ENCODE measurements around the gene GAS6.

GAS6 gene

DNA sequence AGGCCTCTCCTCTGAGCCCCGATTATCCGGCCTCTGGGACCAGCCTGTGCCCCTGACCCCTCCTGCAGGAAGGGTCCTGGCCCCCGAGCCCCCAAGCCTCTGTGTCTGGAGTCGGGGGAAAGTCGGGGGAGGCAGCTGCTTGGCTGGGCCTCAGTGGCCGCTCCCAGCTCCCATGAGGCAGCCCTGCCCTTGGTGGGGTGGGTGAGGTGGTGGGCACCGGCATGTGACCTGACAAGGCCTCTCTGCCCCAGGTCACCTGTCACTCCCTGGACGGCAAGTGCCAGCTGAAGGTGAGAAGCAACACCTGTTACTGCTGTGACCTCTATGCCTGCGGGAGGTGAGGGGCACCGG lies 63.3 kb downstream of the GAS6 start:
- no peaks in the 10 kb centered on the region for H3K9me3 ChIP-seq (replicated peaks; ENCODE audit: insufficient read depth, low read length)
- H3K4me1 ChIP-seq (ENCODE audit: low read length) = no peaks in the 10 kb centered on the region
- TF ChIP-seq, protein P1, sequence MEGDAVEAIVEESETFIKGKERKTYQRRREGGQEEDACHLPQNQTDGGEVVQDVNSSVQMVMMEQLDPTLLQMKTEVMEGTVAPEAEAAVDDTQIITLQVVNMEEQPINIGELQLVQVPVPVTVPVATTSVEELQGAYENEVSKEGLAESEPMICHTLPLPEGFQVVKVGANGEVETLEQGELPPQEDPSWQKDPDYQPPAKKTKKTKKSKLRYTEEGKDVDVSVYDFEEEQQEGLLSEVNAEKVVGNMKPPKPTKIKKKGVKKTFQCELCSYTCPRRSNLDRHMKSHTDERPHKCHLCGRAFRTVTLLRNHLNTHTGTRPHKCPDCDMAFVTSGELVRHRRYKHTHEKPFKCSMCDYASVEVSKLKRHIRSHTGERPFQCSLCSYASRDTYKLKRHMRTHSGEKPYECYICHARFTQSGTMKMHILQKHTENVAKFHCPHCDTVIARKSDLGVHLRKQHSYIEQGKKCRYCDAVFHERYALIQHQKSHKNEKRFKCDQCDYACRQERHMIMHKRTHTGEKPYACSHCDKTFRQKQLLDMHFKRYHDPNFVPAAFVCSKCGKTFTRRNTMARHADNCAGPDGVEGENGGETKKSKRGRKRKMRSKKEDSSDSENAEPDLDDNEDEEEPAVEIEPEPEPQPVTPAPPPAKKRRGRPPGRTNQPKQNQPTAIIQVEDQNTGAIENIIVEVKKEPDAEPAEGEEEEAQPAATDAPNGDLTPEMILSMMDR (IDR thresholded peaks at IDR 0.05; ENCODE audit: low read length) = no peak
- TF ChIP-seq EZH2phosphoT487 (IDR thresholded peaks at IDR 0.05; ENCODE audit: low read length) = no peak
- no peak for TF ChIP-seq EZH2 (optimal IDR thresholded peaks at IDR 0.05; ENCODE audit: low read depth, low read length)
- no peaks in the 10 kb centered on the region for H3K36me3 ChIP-seq (replicated peaks; ENCODE audit: insufficient read depth, low read length)
- H3F3A ChIP-seq (ENCODE audit: insufficient read depth, low read length) = no peaks in the 10 kb centered on the region
- H3K9me2 ChIP-seq (replicated peaks; ENCODE audit: insufficient read depth, low read length) = no peaks in the 10 kb centered on the region
- H4K20me1 ChIP-seq (ENCODE audit: insufficient read depth, low read length) = no peaks in the 10 kb centered on the region
- no peak overlapping the region for H3K9ac ChIP-seq (ENCODE audit: low read length)
- no peak overlapping the region for H2AFZ ChIP-seq (ENCODE audit: low read length)
- H3K27ac ChIP-seq (ENCODE audit: low read length) = no peak overlapping the region
- no peak overlapping the region for H3K4me2 ChIP-seq (ENCODE audit: low read depth, low read length)
- no peak for DNase-seq
- H3K79me2 ChIP-seq (ENCODE audit: low read length) = no peaks in the 10 kb centered on the region
- no peak overlapping the region for H3K4me3 ChIP-seq (ENCODE audit: low read length)
- no peaks in the 10 kb centered on the region for H3K27me3 ChIP-seq (replicated peaks; ENCODE audit: insufficient read depth, low read length)

DNA sequence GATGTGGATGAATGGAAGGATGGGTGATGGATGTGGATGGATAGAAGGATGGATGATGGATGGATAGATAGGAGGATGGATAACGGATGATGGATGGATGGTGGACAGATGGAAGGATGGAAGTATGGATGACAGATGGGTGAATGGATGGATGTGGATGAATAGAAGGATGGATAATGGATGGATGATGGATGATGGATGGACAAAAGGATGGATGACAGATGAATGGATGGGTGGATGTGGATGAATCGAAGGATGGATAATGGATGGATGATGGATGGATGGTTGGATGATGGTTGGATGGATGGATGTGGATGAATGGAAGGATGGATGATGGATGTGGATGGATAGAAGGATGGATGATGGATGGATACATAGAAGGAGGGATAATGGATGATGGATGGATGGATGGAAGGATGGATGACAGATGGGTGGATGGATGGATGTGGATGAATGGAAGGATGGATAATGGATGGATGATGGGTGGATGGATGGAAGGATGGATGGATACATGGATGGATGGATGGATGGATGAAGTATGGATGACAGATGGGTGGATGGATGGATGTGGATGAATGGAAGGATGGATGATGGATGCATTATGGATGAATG lies 65.6 kb downstream of the GAS6 start:
- H3K27ac ChIP-seq (ENCODE audit: low read length) = no peak overlapping the region
- DNase-seq = no peak
- H3K4me3 ChIP-seq (ENCODE audit: low read length) = no peak overlapping the region
- TF ChIP-seq EZH2phosphoT487 (IDR thresholded peaks at IDR 0.05; ENCODE audit: low read length) (no peak), EZH2 (optimal IDR thresholded peaks at IDR 0.05; ENCODE audit: low read depth, low read length) (no peak)
- TF ChIP-seq, protein P1 (IDR thresholded peaks at IDR 0.05; ENCODE audit: low read length) = no peak
- no peaks in the 10 kb centered on the region for H3K9me3 ChIP-seq (replicated peaks; ENCODE audit: insufficient read depth, low read length)
- H4K20me1 ChIP-seq (ENCODE audit: insufficient read depth, low read length) = no peaks in the 10 kb centered on the region
- H3K4me2 ChIP-seq (ENCODE audit: low read depth, low read length) = no peak overlapping the region
- no peaks in the 10 kb centered on the region for H3K27me3 ChIP-seq (replicated peaks; ENCODE audit: insufficient read depth, low read length)
- no peaks in the 10 kb centered on the region for H3K9me2 ChIP-seq (replicated peaks; ENCODE audit: insufficient read depth, low read length)
- H3F3A ChIP-seq (ENCODE audit: insufficient read depth, low read length) = no peaks in the 10 kb centered on the region
- H3K79me2 ChIP-seq (ENCODE audit: low read length) = no peaks in the 10 kb centered on the region
- H3K36me3 ChIP-seq (replicated peaks; ENCODE audit: insufficient read depth, low read length) = no peaks in the 10 kb centered on the region
- no peak overlapping the region for H3K9ac ChIP-seq (ENCODE audit: low read length)
- H2AFZ ChIP-seq (ENCODE audit: low read length) = no peak overlapping the region
- H3K4me1 ChIP-seq (ENCODE audit: low read length) = no peaks in the 10 kb centered on the region

DNA sequence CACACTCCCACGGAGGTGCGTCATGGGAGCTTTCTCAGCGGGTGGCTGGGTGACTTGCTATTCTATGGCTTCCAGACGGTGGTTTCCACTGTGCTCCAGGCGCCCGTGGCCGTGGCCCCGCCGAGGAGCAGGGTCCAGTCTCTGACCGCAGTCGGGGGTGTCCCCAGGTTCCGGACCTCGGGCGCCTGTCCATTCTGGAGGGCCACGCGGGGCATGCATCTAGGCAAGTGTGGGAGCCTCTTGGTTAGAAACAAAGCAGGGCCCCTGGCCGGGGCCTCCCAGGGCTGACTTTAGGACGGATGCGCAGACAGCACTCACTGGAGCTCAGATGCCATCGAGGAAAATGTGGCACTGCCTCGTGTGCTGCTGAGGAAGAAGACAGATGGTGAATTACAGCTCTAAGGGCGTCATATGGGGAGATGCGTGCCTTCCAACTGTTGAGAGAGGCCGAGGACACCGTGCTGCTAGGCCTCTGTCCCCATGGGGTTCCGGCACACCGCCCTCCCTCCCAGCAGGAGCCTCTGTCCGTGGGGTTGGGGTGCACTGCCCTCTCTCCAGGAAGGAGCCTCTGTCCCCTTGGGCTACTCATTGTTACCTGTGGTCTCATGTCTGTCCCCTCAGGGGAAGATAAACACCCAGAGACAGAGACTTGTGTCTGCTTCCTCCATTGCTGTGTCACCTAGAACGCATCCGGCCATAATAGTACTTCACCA lies 66.8 kb downstream of the GAS6 start:
- Histone ChIP-seq H3K36me3 (replicated peaks; ENCODE audit: insufficient read depth, low read length) (no peaks in the 10 kb centered on the region), H3K9me2 (replicated peaks; ENCODE audit: insufficient read depth, low read length) (no peaks in the 10 kb centered on the region), H2AFZ (ENCODE audit: low read length) (no peak overlapping the region), H3K4me1 (ENCODE audit: low read length) (no peaks in the 10 kb centered on the region), H3K9ac (ENCODE audit: low read length) (no peak overlapping the region), H3K4me2 (ENCODE audit: low read depth, low read length) (no peak overlapping the region), H3F3A (ENCODE audit: insufficient read depth, low read length) (no peaks in the 10 kb centered on the region), H4K20me1 (ENCODE audit: insufficient read depth, low read length) (no peaks in the 10 kb centered on the region), H3K27ac (ENCODE audit: low read length) (no peak overlapping the region), H3K27me3 (replicated peaks; ENCODE audit: insufficient read depth, low read length) (no peaks in the 10 kb centered on the region), H3K79me2 (ENCODE audit: low read length) (no peaks in the 10 kb centered on the region), H3K9me3 (replicated peaks; ENCODE audit: insufficient read depth, low read length) (no peaks in the 10 kb centered on the region), H3K4me3 (ENCODE audit: low read length) (no peak overlapping the region)
- TF ChIP-seq, protein P1 (IDR thresholded peaks at IDR 0.05; ENCODE audit: low read length) = no peak
- no peak for TF ChIP-seq EZH2 (optimal IDR thresholded peaks at IDR 0.05; ENCODE audit: low read depth, low read length)
- TF ChIP-seq EZH2phosphoT487 (IDR thresholded peaks at IDR 0.05; ENCODE audit: low read length) = no peak
- DNase-seq = no peak
